Dermis microvascular lymphatic vessel endothelial cell (primary cell): Measurements from ENCODE around the gene ERRFI1. TPM values are rescaled to one million over a fixed set of nuclear protein-coding genes. Genes with fewer than 3 reads are reported as not detected.

Experiments
- DNase-seq, 2 donors: peaks; one replicate each; pipeline versions ENCODE4 v3.0.0 to v3.0.0-alpha.2; 2010; ENCODE audit warnings: low read depth in 2 of 2
- total RNA-seq: library from RNA; depleted of rRNA; stranded (reverse); fragments of >200 nt; gene quantifications from 2 replicates; pipeline ENCODE4 v1.2.1, GENCODE V29; 2014

The ERRFI1 gene
- total RNA-seq, 1 donor from 2014 or later = 31.8 TPM

GRCh38 chr1:8043621-8044020, 17.5 kb upstream of the ERRFI1 start:
- no peak for DNase-seq

GRCh38 chr1:8042134-8042533, 16.0 kb upstream of the ERRFI1 start:
- no peak for DNase-seq

- peak in 1 of 2 donors; percentile 98 for DNase-seq
Observed at GRCh38 chr1:8040586-8040985, 14.5 kb upstream of the ERRFI1 start.

GRCh38 chr1:8039071-8039470, 13.0 kb upstream of the ERRFI1 start:
- no peak for DNase-seq

- DNase-seq = no peak
Observed at GRCh38 chr1:8035289-8035688, 9.2 kb upstream of the ERRFI1 start.

GRCh38 chr1:8033322-8033721, 7.2 kb upstream of the ERRFI1 start:
- no peak for DNase-seq

- DNase-seq = no peak
Observed at GRCh38 chr1:8032366-8032910, 6.3 kb upstream of the ERRFI1 start.

- DNase-seq = peak; percentile 61 to 75
Observed at GRCh38 chr1:8031176-8031785, 5.2 kb upstream of the ERRFI1 start.

- DNase-seq = no peak
Observed at GRCh38 chr1:8028571-8028910, 2.4 kb upstream of the ERRFI1 start.

GRCh38 chr1:8027748-8028570, 1.9 kb upstream of the ERRFI1 start:
- DNase-seq = peak; percentile 69 to 78

GRCh38 chr1:8026976-8027747, 1.1 kb upstream of the ERRFI1 start:
- no peak for DNase-seq

GRCh38 chr1:8025671-8026144, 401 bp downstream of the ERRFI1 start:
- no peak for DNase-seq

GRCh38 chr1:8025061-8025670, 943 bp downstream of the ERRFI1 start:
- no peak for DNase-seq

- DNase-seq = no peak
Observed at GRCh38 chr1:8024329-8024728, 1.8 kb downstream of the ERRFI1 start.

- DNase-seq = no peak
Observed at GRCh38 chr1:8023995-8024313, 2.2 kb downstream of the ERRFI1 start.

- no peak for DNase-seq
Observed at GRCh38 chr1:8023287-8023994, 2.7 kb downstream of the ERRFI1 start.

GRCh38 chr1:8022395-8023286, 3.5 kb downstream of the ERRFI1 start:
- DNase-seq = no peak

GRCh38 chr1:8021676-8022266, 4.3 kb downstream of the ERRFI1 start:
- DNase-seq = no peak

- DNase-seq = peak in 1 of 2 donors; percentile 76
Observed at GRCh38 chr1:8020032-8020431, 6.1 kb downstream of the ERRFI1 start.

GRCh38 chr1:8019229-8019620, 6.9 kb downstream of the ERRFI1 start:
- DNase-seq = no peak
